Ascending aorta (tissue), 2 donors: ENCODE measurements around the gene GALNT17. TPM values are rescaled to one million over a fixed set of nuclear protein-coding genes. Genes with fewer than 3 reads are reported as not detected.
"Not testable (repeated sequence)": the region's sequence is repeated elsewhere in the genome, so short reads cannot be mapped to it uniquely, and the experiment has no call there.

Experiments
- DNase-seq, 2 donors: peaks; one replicate each; pipeline ENCODE4 v3.0.0-alpha.2; 2019; ENCODE audit warnings: low spot score in 2 of 2
- H3K27ac ChIP-seq, 2 donors: fragments of 200-600 bp; sonication (generic); one replicate each; pipeline ENCODE4 v1.5.1; 2016 to 2017; ENCODE audit warnings: mild to moderate bottlenecking in 1 of 2
- H3K27me3 ChIP-seq: fragments of 200-600 bp; sonication (generic); one replicate; pipeline ENCODE4 v1.5.1; 2017
- H3K36me3 ChIP-seq, 2 donors: fragments of 200-600 bp; sonication (generic); one replicate each; pipeline ENCODE4 v1.5.1; 2016
- H3K4me1 ChIP-seq, 2 donors: fragments of 200-600 bp; sonication (generic); one replicate each; pipeline ENCODE4 v1.5.1; 2016 to 2017; ENCODE audit warnings: mild to moderate bottlenecking in 1 of 2
- H3K4me3 ChIP-seq, 2 donors: fragments of 200-600 bp; sonication (generic); one replicate each; pipeline ENCODE4 v1.5.1; 2016 to 2017; ENCODE audit warnings: mild to moderate bottlenecking in 1 of 2
- H3K9me3 ChIP-seq, 2 donors: fragments of 200-600 bp; sonication (generic); one replicate each; pipeline ENCODE4 v1.5.1; 2016
- CTCF ChIP-seq, 3 experiments: fragments of 200-600 bp in 2 of 3; fragments of 450-650 bp in 1 of 3; sonication (generic) in 2 of 3; IDR thresholded peaks; one replicate each; pipeline ENCODE4 v1.5.1; 2016 to 2019; ENCODE audit warnings: antibody characterized with exemption in 3 of 3, mild to moderate bottlenecking in 1 of 3, moderate library complexity in 1 of 3
- intact Hi-C: fragments of 100-400 bp; cut with DNase I; formaldehyde crosslinking; loops from one replicate; pipeline ENCODE4 v1.15.1; 2023
- total RNA-seq: library from RNA; depleted of rRNA; stranded (reverse); fragments of >200 nt; gene quantifications from one replicate; pipeline ENCODE4 v1.1.0, GENCODE V29; 2016

The GALNT17 gene
- total RNA-seq, 1 donor from 2014 or later, result 29.8 TPM

- DNase-seq, result no peak
- intact Hi-C loops, result no loop called here
- Histone ChIP-seq H3K4me3 (no peak overlapping the region), H3K4me1 (no peaks in the 10 kb centered on the region), H3K27ac (no peak overlapping the region), H3K27me3 (no peaks in the 10 kb centered on the region), H3K9me3 (no peaks in the 10 kb centered on the region), H3K36me3 (no peaks in the 10 kb centered on the region)
- TF ChIP-seq CTCF (IDR thresholded peaks at IDR 0.05), result no peak
These were observed 435.0 kb downstream of the GALNT17 start for GRCh38 chr7:71566991-71567390.

GRCh38 chr7:71574153-71574860 lies 442.4 kb downstream of the GALNT17 start:
- no peaks in the 10 kb centered on the region for H3K9me3 ChIP-seq
- H3K36me3 ChIP-seq, result no peaks in the 10 kb centered on the region
- DNase-seq, result no peak
- intact Hi-C loops, result no loop called here
- H3K4me3 ChIP-seq, result no peak overlapping the region
- H3K4me1 ChIP-seq, result no peaks in the 10 kb centered on the region
- no peaks in the 10 kb centered on the region for H3K27me3 ChIP-seq
- TF ChIP-seq CTCF (IDR thresholded peaks at IDR 0.05), result no peak
- H3K27ac ChIP-seq, result no peak overlapping the region

- no peak overlapping the region for H3K4me3 ChIP-seq
- no peaks in the 10 kb centered on the region for H3K27me3 ChIP-seq
- H3K4me1 ChIP-seq, result no peaks in the 10 kb centered on the region
- H3K9me3 ChIP-seq, result no peaks in the 10 kb centered on the region
- DNase-seq, result no peak
- intact Hi-C loops, result no loop called here
- H3K36me3 ChIP-seq, result no peaks in the 10 kb centered on the region
- no peak for TF ChIP-seq CTCF (IDR thresholded peaks at IDR 0.05)
- H3K27ac ChIP-seq, result no peak overlapping the region
These were observed 448.1 kb downstream of the GALNT17 start for GRCh38 chr7:71580027-71580426.

- no peaks in the 10 kb centered on the region for H3K4me1 ChIP-seq
- H3K4me3 ChIP-seq, result no peak overlapping the region
- intact Hi-C loops, result no loop called here
- DNase-seq, result no peak
- H3K27ac ChIP-seq, result peak overlapping the region in 1 of 2 donors; percentile 11
- no peak for TF ChIP-seq CTCF (IDR thresholded peaks at IDR 0.05)
- H3K36me3 ChIP-seq, result no peaks in the 10 kb centered on the region
- no peaks in the 10 kb centered on the region for H3K27me3 ChIP-seq
- no peaks in the 10 kb centered on the region for H3K9me3 ChIP-seq
These were observed 452.3 kb downstream of the GALNT17 start for GRCh38 chr7:71584256-71584655.

- Histone ChIP-seq H3K36me3 (no peaks in the 10 kb centered on the region), H3K9me3 (no peaks in the 10 kb centered on the region), H3K27ac (no peak overlapping the region), H3K4me3 (no peak overlapping the region), H3K4me1 (no peaks in the 10 kb centered on the region), H3K27me3 (no peaks in the 10 kb centered on the region)
- no peak for DNase-seq
- intact Hi-C loops, result no loop called here
- TF ChIP-seq CTCF (IDR thresholded peaks at IDR 0.05), result no peak
These were observed 459.9 kb downstream of the GALNT17 start for GRCh38 chr7:71591876-71592275.

GRCh38 chr7:71592388-71592787 lies 460.4 kb downstream of the GALNT17 start:
- H3K9me3 ChIP-seq, intact Hi-C loops, DNase-seq, H3K36me3 ChIP-seq, H3K27ac ChIP-seq, H3K4me3 ChIP-seq, H3K4me1 ChIP-seq, H3K27me3 ChIP-seq: not testable (repeated sequence)
